Lung (tissue), 12 donors: ENCODE results near the gene DENND5B. TPM values are rescaled to one million over a fixed set of nuclear protein-coding genes. Genes with fewer than 3 reads are reported as not detected.

Source experiments
- ATAC-seq: fragments of 200-7000 bp; cut with Tn5 transposase; one replicate; pipeline ENCODE4 v1.9.1; 2020; ENCODE audit warnings: moderate number of reproducible peaks; ENCODE audit not compliant: insufficient read depth, low FRiP score
- DNase-seq, 3 donors: peaks; one replicate each; pipeline ENCODE4 v3.0.0-alpha.2; 2013 to 2017
- H3K27ac ChIP-seq, 2 donors: one replicate each; pipeline ENCODE4 v1.5.1; 2013; ENCODE audit warnings: mild to moderate bottlenecking in 2 of 2, moderate library complexity in 2 of 2, control low read depth in 1 of 2, inconsistent platforms in 1 of 2, low read depth in 1 of 2, low read length in 1 of 2
- H3K27me3 ChIP-seq, 3 donors: one replicate each; pipeline ENCODE4 v1.5.1; 2013; ENCODE audit warnings: low read length in 2 of 3; ENCODE audit not compliant: control insufficient read depth in 3 of 3, insufficient read depth in 3 of 3
- H3K36me3 ChIP-seq, 4 donors: one replicate each; pipeline ENCODE4 v1.5.1; 2013; ENCODE audit warnings: low read length in 4 of 4, mild to moderate bottlenecking in 1 of 4, moderate library complexity in 1 of 4; ENCODE audit not compliant: control insufficient read depth in 4 of 4, insufficient read depth in 4 of 4
- H3K4me1 ChIP-seq, 5 donors: one replicate each; pipeline ENCODE4 v1.5.1; 2013; ENCODE audit warnings: low read length in 5 of 5, mild to moderate bottlenecking in 2 of 5, moderate library complexity in 1 of 5; ENCODE audit not compliant: control insufficient read depth in 5 of 5, insufficient read depth in 5 of 5
- H3K4me3 ChIP-seq: one replicate; pipeline ENCODE4 v1.5.1; 2013; ENCODE audit warnings: mild to moderate bottlenecking, control low read depth, moderate library complexity
- H3K9ac ChIP-seq, 2 donors: one replicate each; pipeline ENCODE4 v1.5.1; 2013; ENCODE audit warnings: low read length in 2 of 2, control low read depth in 1 of 2; ENCODE audit not compliant: insufficient read depth in 1 of 2
- H3K9me3 ChIP-seq, 4 donors: one replicate each; pipeline ENCODE4 v1.5.1; 2013; ENCODE audit warnings: low read length in 3 of 4, mild to moderate bottlenecking in 1 of 4, moderate library complexity in 1 of 4; ENCODE audit not compliant: control insufficient read depth in 4 of 4, insufficient read depth in 3 of 4
- CTCF ChIP-seq: IDR thresholded peaks from 2 replicates; pipeline ENCODE4 v1.5.1; 2012; ENCODE audit warnings: mild to moderate bottlenecking; ENCODE audit errors: control extremely low read depth, extremely low read depth
- WGBS, 2 donors: extraction: QIAGEN DNeasy Blood & Tissue Kit; methylation state at CpG; one replicate each; pipeline ENCODE4 v1.1.7; 2013; 5-methylcytosine and 5-hydroxymethylcytosine counted together
- polyA plus RNA-seq, 2 donors: library from polyadenylated mRNA; stranded (reverse); fragments of 200-250 nt; gene quantifications; one replicate each; pipeline ENCODE4 v1.2.1, GENCODE V29; 2013
- total RNA-seq, 2 donors: library from RNA; depleted of rRNA in 1 of 2; stranded (reverse); fragments of >200 nt in 1 of 2; gene quantifications; one replicate each; pipeline ENCODE4 v1.2.1, GENCODE V29; 2014 to 2021
- donor health status: control.
- donor health status: control.
- donor health status: Bipolar disorder and iron deficiency.
- donor health status: healthy.
- donor health status: DM: yes; HTN: yes; CAD: no.

DENND5B gene
- total and polyA plus RNA-seq, 4 donors: 1.2 to 15.7 (median 3.6) TPM

GRCh38 chr12:31519511-31519910 is 71.4 kb downstream of the DENND5B start:
- Histone ChIP-seq H3K4me1 (peaks cover 0 to 43% (median 20%) of the 10 kb centered on the region in 5 donors), H3K27me3 (no peaks in the 10 kb centered on the region), H3K9me3 (no peaks in the 10 kb centered on the region), H3K4me3 (no peak overlapping the region), H3K9ac (no peak overlapping the region), H3K36me3 (no peaks in the 10 kb centered on the region), H3K27ac (no peak overlapping the region)
- TF ChIP-seq CTCF: no peak
- DNase-seq (peak in 2 of 3 donors; percentile 70 to 77), ATAC-seq (no peak)

DNA sequence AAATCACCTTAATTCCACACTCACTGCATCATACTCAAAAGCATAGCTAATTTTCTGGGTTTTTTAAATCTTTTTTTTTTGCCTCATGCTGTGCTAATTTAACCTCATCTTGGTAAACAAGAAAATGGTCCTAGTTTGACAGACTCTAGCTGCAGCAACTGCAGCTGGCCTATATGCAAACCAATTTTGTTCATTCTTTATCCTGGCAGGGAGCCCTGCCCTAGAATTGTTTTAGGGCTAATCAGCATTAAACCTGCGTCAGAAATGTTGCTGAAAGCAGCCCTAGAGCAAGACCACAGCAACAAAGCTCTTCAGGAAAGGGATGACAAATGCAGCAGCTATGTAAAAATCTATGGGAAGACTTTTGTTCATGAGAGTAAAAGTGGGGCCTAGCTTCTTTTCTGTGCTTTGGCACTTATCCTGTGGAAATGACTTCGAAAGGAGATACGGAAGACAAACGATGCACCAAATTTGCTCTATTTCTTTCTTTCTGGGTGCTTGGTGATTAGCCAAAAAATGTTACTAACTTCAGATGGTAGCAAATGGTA is 72.2 kb downstream of the DENND5B start:
- peaks cover 0 to 43% (median 20%) of the 10 kb centered on the region in 5 donors for H3K4me1 ChIP-seq
- peak overlapping the region in 1 of 2 donors; percentile 29 for H3K27ac ChIP-seq
- TF ChIP-seq CTCF: no peak
- H3K4me3 ChIP-seq: no peak overlapping the region
- H3K27me3 ChIP-seq: no peaks in the 10 kb centered on the region
- H3K9ac ChIP-seq: no peak overlapping the region
- no peaks in the 10 kb centered on the region for H3K36me3 ChIP-seq
- no peak for ATAC-seq
- DNase-seq: peak; percentile 55 to 83 (median 83)
- WGBS, 2 donors: 78 to 87% methylated on average over 4 of the region's 4 CpGs
- H3K9me3 ChIP-seq: no peaks in the 10 kb centered on the region

- Histone ChIP-seq H3K36me3 (no peaks in the 10 kb centered on the region), H3K4me3 (no peak overlapping the region), H3K27me3 (no peaks in the 10 kb centered on the region), H3K9me3 (no peaks in the 10 kb centered on the region), H3K9ac (no peak overlapping the region), H3K4me1 (peaks cover 0 to 43% (median 20%) of the 10 kb centered on the region in 5 donors), H3K27ac (no peak overlapping the region)
- ATAC-seq (no peak), DNase-seq (peak in 1 of 3 donors; percentile 4)
- WGBS, 2 donors: 72 to 82% methylated on average over 1 of the region's 1 CpG
- no peak for TF ChIP-seq CTCF
These were observed 72.9 kb downstream of the DENND5B start for GRCh38 chr12:31517994-31518393.

- TF ChIP-seq CTCF: no peak
- peaks cover 0 to 39% (median 19%) of the 10 kb centered on the region in 5 donors for H3K4me1 ChIP-seq
- ATAC-seq (no peak), DNase-seq (no peak)
- H3K27me3 ChIP-seq: no peaks in the 10 kb centered on the region
- no peak overlapping the region for H3K4me3 ChIP-seq
- H3K36me3 ChIP-seq: no peaks in the 10 kb centered on the region
- WGBS, 2 donors: 58 to 65% methylated on average over 2 of the region's 2 CpGs
- H3K27ac ChIP-seq: no peak overlapping the region
- no peak overlapping the region for H3K9ac ChIP-seq
- H3K9me3 ChIP-seq: no peaks in the 10 kb centered on the region
These were observed 74.2 kb downstream of the DENND5B start for GRCh38 chr12:31516702-31517101.
